Hypothalamus (tissue), 51 donors: ENCODE measurements around the gene FKBP5.
A peak's percentile ranks its signal among the peaks of the same experiment; 100 is the strongest.
"Not testable (repeated sequence)": the region's sequence is repeated elsewhere in the genome, so short reads cannot be mapped to it uniquely, and the experiment has no call there.

Experiments used
- DNase-seq, 51 donors: peaks; one replicate each; lab custom pipeline; 2025; lab: John Stamatoyannopoulos, UW

Gene FKBP5

DNA sequence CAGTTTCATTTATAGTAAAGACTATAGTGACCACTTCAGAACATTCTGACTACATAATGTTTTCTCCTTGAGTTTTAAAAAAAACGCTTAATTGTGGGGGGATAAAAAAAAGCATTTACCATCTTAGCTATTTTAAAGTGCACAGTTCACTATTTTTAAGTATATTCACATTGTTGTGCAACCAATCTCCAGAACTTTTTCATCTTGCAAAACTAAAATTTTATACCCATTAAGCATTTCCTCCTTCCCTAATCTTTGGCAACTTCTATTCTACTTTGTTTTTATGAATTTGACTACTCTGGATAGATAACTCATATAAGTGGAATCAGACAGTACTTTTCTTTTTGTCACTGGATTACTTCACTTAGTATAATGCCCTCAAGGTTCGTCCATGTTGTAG lies 62.3 kb downstream of the FKBP5 start:
- no peak for DNase-seq

- no peak for DNase-seq
Measured at GRCh38 chr6:35624341-35625070, 64.2 kb downstream of the FKBP5 start.

- DNase-seq: no peak
Measured at GRCh38 chr6:35622283-35622682, 66.4 kb downstream of the FKBP5 start.

DNA sequence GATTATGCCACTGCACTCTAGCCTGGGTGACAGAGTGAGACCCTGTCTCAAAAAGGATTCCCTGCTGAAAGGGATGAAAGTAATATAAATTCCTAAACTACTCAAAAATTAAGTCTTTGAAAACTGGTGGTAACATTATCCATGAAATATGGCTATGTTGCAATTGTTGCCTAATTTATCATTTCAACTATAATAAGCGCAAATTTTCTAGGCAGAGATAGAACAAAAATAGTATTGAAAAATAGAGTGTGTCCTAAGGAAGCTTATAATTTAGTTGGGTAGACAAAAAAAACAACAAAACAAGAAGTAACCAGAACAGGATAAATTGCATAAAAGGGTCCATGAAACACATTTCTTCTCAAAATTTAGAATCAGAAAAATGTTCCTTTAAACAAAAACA lies 68.0 kb downstream of the FKBP5 start:
- no peak for DNase-seq

- DNase-seq: no peak
Measured at GRCh38 chr6:35613762-35614161, 75.0 kb downstream of the FKBP5 start.

- no peak for DNase-seq
Measured at GRCh38 chr6:35611240-35611639, 77.5 kb downstream of the FKBP5 start.

DNA sequence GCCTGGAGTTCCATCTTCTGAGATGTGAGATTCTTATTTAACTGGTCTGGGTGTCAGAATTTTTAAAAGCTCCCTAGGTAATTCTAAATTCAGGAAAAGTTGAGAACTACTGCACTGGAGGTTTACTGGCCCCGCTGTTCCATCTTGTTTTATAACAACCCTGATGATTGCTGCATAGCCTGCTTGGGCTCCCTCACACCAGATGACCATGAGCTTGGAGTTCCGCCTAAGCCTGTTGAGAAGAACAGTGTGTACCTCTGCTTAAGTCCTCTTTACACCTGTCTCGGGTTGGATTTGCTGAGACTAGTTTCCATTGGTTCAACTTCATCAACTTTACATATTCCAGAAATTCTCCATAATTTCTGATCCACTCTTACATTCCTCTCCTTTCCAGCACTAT lies 77.9 kb downstream of the FKBP5 start:
- no peak for DNase-seq

DNA sequence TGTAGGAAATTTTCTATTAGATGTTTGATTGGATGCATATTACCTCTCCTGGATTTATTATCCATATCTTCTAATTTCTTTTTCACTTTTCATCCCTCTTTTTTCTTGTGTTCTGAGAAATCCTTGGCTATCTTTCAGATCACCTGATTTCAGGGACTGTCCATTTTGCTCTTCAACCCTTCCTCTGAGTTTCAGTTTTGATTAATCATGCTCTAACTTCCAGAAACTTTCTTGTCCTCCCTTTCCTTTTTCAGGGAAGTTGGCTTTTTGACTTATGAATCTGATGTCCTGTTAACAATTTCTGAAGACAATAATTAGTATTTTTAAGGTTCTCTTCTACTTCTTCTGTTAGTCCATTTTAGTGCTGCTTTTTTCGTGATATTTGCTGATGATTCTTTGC lies 79.1 kb downstream of the FKBP5 start:
- DNase-seq: no peak

DNA sequence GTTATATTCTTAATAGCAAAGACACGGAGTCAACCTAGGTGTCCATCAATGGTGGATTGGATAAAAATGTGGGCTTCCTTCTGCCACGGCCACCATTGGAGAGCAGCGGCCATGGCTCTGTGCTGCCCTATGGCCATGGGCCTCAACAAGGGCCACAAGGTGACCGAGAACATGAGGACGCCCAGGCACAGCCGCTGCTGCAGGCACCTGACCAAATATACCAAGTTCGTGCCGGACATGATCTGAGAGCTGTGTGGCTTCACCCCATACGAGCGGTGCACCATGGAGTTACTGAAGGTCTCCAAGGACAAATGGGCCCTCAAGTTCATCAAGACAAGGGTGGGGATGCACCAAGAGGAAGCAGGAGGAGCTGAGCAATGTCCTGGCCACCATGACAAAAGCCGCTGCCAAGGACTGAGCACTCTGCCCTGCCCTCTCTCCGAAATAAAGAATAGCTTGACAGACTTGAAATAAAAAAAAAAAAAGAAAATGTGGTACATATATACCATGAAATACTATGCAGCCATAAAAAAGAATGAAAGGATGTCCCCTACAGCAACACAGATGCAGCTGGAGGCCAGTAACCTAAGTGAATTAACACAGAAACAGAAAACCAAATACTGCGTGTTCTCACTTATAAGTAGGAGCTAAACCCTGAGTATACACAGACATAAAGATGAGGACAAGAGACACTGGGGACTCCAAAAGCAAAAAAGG lies 81.0 kb downstream of the FKBP5 start:
- DNase-seq: no peak

DNA sequence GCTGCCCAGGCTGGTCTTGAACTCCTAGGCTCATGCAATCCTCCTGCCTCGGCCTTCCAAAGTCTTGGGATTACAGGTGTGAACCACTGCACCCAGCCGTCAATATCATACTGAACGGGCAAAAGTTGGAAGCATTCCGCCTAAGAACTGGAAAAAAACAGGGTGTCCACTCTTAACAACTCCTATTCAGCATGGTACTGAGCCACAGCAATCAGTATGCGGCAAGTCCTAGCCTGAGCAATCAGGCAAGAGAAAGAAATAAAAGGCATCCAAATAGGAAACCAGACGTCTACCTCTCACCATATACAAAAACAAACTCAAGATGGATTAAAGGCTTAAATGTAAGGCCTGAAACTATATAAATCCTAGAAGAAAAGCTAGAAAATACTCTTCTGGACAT lies 83.1 kb downstream of the FKBP5 start:
- DNase-seq: no peak

GRCh38 chr6:35603326-35604202 lies 85.2 kb downstream of the FKBP5 start:
- no peak for DNase-seq

DNA sequence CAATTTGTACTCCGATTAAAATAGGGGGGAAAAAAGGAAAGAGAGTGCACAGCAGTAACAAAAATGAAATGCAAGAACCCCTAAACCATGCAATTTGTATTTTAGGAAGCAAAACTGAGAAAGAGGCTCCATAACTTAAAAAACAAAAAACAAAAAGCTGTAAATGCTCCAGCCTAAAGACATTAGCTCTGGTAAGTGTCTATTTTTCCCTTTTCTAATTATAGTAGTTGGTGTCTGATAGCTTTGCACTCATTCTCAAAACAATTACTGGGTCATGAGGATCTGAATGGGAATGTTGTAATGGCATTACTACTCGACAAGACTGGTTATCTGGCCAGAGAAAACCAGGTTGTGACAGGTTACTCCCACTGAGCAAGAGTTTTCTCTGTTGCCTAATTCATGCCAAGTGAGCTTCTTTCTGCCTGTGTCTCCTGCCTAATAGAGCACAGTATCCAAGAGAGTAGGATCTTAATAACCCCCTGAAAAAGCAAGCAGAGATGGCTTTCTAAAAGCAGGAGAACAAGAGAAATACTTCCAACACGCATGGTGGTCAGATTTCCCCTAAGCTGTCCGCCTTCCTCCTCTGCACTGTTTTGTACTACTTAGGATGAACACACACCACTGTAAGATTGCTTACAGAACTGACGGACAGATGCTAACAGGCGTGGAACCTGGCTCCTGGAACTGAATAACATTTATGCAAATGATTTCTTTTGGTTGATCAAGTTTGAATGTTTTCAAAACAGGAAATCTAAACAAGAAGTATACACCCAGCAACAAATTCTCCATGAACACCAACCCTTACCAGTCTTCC lies 86.4 kb downstream of the FKBP5 start:
- DNase-seq: peak in 4 of 51 donors; percentile 5 to 87 (median 14)

DNA sequence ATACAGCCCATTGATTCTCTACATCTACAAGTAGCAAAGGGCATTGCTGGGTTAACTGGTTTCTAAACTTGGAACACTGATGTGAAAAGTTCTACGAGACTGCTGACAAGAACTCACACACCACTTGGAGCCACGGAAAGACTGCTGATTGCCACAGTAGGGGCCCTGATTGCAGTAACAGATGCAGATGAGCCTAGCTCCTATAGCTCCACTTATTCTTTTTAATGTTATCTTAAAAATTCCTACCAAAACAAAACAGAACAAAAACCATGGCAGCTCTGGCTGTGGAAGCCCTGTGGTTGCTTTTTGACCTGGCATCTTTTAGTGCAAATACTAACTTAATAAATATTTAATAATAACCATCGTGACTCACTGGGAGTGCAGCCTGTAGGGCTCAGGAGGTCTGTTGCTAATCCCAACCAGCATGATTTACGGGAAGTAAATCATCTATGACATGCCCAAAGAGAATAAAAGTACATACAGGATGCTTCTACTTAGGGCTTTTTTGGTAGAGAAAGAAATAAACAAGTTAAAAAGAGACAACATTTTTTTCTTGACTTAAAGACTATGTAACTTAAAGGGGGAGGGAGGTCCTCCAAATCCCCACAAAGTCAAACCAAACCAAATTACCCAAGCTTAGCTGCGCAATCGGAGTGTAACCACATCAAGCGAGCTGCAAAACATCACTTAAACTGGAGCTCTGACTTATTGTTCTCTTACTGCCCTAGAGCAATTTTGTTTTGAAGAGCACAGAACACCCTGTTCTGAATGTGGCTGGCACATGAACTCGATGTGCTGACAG lies 87.2 kb downstream of the FKBP5 start:
- DNase-seq: peak in 24 of 51 donors; percentile 7 to 84 (median 26)

DNA sequence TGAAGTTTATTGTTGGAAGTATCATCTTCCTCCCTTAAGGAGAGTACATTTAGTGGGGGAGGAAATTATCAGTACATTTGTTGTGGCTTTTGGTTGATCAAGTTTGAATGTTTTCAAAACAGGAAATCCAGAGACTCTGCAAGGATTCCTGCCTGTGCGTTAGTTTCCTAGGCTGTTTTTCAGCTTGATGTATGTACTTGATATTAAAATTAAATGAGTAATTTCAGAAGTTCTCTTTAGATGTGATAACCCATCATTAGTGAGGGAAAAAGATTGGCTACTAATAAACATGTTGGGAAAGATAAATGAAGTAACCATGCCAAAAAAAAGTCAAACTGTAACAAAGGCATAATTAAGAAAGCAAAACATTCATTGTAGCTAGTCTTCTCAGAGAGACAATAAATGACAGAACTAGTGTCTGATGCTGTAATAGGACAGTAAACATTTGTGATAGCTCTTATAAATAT lies 88.0 kb downstream of the FKBP5 start:
- peak in 1 of 51 donors; percentile 56 for DNase-seq

DNA sequence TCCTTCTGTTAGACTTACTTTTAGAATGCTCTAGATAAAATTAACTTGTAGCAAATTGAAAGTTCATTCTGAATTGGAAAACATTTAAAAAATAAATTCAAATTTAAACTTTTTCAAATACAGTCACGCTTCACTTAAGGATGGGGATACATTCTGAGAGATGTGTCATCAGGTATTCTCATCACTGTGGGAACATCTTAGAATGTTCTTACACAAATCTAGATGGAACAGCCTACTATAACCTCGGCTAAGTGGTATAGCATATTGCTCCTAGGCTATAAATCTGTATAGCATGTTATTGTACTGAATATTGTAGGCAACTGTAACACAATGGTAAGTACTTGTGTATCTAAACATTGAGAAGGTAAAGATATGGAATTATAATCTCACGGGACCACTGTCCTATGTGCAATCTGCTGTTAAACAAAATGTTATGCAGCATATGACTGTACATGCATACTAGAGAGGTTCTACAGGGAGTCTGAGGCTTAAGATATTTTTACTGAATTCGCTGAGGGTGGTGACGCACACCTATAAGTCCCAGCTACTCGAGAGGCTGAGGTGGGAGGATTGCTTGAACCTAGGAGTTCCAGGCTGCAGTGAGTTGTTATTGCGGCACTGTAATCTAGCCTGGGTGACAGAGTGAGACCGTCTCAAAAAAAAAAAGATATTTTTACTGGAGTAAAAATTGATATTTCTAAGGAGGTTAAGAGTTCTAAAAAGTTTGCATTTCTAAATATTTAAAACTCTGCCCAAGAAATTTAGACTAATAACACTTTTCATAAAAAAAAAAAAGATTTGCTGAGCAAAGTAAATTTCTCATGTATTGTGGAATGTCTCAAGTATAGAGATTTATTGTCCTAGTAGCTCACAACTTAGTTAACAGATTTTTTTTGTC lies 88.7 kb downstream of the FKBP5 start:
- no peak for DNase-seq

GRCh38 chr6:35598621-35599020 lies 90.1 kb downstream of the FKBP5 start:
- DNase-seq: not testable (repeated sequence)

GRCh38 chr6:35596448-35597442 lies 92.0 kb downstream of the FKBP5 start:
- no peak for DNase-seq
